GM12873 (cell line): Measurements from ENCODE around the gene FILIP1.

Source experiments
- CTCF ChIP-seq: IDR thresholded peaks from 2 replicates; pipeline ENCODE4 v1.5.1; 2012; ENCODE audit warnings: low read depth, mild to moderate bottlenecking, moderate library complexity, low read length, control low read depth; ENCODE audit not compliant: insufficient read depth; ENCODE audit errors: missing control alignments

Gene FILIP1

GRCh38 chr6:75353644-75354043 is 140.0 kb downstream of the FILIP1 start:
- TF ChIP-seq CTCF: no peak

- no peak for TF ChIP-seq CTCF
Measured at GRCh38 chr6:75351570-75351969, 142.0 kb downstream of the FILIP1 start.

- TF ChIP-seq CTCF: no peak
Measured at GRCh38 chr6:75350808-75351207, 142.8 kb downstream of the FILIP1 start.

GRCh38 chr6:75350156-75350555 is 143.4 kb downstream of the FILIP1 start:
- TF ChIP-seq CTCF: no peak

GRCh38 chr6:75349262-75349984 is 144.2 kb downstream of the FILIP1 start:
- TF ChIP-seq CTCF: no peak

GRCh38 chr6:75348882-75349261 is 144.7 kb downstream of the FILIP1 start:
- TF ChIP-seq CTCF: no peak

GRCh38 chr6:75347898-75348610 is 145.5 kb downstream of the FILIP1 start:
- no peak for TF ChIP-seq CTCF
